K562 (cell line): ENCODE results near the gene CCM2. TPM values are rescaled to one million over a fixed set of nuclear protein-coding genes. Genes with fewer than 3 reads are reported as not detected.
A peak's percentile ranks its signal among the peaks of the same experiment; 100 is the strongest.

Experiments used
- ATAC-seq: fragments of 200-7000 bp; cut with Tn5 transposase; 3 replicates; pipeline ENCODE4 v1.9.1; 2020; ENCODE audit warnings: moderate library complexity
- BruUV-seq: library from RNA; stranded (reverse); fragments of 400-500 nt; replicated peaks from 2 replicates; lab custom pipeline; 2021; lab: Mats Ljungman, UMichigan
- CTCF ChIA-PET: fragments of 300-600 bp; formaldehyde crosslinking; extraction: SDS; loops from one replicate; lab custom pipeline; 2021; ENCODE audit warnings: low intra/inter-chr PET ratio; lab: Yijun Ruan, JAX
- POLR2A ChIA-PET: fragments of 300-600, 350-650 bp; sonication (Branson Sonifier 250); formaldehyde crosslinking; extraction: SDS; loops from one replicate; lab custom pipeline; 2021; ENCODE audit warnings: antibody characterized with exemption, inconsistent platforms; lab: Yijun Ruan, JAX
- DNase-seq, 4 experiments: peaks; one replicate each; pipeline versions ENCODE4 v3.0.0 to v3.0.0-alpha.2; 2011 to 2018; ENCODE audit warnings: low spot score in 3 of 4, mixed read lengths in 3 of 4; ENCODE audit errors: extremely low read depth in 1 of 4
- FAIRE-seq: peaks from 2 replicates; lab custom pipeline; 2011; peaks lifted over from hg19 to GRCh38; lab: Jason Lieb, UNC
- H2AFZ ChIP-seq: 2 replicates; pipeline ENCODE4 v1.6.0; 2011; ENCODE audit warnings: low read depth, low read length, control low read depth, inconsistent platforms
- H3K27ac ChIP-seq: fragments of 200-600 bp; 3 replicates; pipeline ENCODE4 v1.8.0; 2011; ENCODE audit warnings: low read depth, mild to moderate bottlenecking, control low read depth, inconsistent platforms, low read length, moderate library complexity, mixed read lengths; ENCODE audit errors: extremely low read depth
- H3K27me3 ChIP-seq, 2 experiments: fragments of 300-600 bp in 1 of 2; 2 replicates in 1 of 2; 3 replicates in 1 of 2; pipeline versions ENCODE4 v1.6.0 to v1.8.0; 2011; ENCODE audit warnings: inconsistent platforms in 2 of 2, low read length in 2 of 2, mild to moderate bottlenecking in 1 of 2, mixed read lengths in 1 of 2, moderate library complexity in 1 of 2; ENCODE audit not compliant: control insufficient read depth in 2 of 2, insufficient read depth in 2 of 2
- H3K36me3 ChIP-seq: fragments of 300-600 bp; 3 replicates; pipeline ENCODE4 v1.8.0; 2011; ENCODE audit warnings: mild to moderate bottlenecking, low read length, inconsistent platforms; ENCODE audit not compliant: control insufficient read depth, insufficient read depth
- H3K4me1 ChIP-seq, 2 experiments: fragments of 200-600 bp in 1 of 2; replicated peaks in 1 of 2; 2 replicates in 1 of 2; 3 replicates in 1 of 2; pipeline versions ENCODE4 v1.5.1 to v1.8.0; 2011; ENCODE audit warnings: inconsistent platforms in 2 of 2, low read length in 2 of 2, mild to moderate bottlenecking in 1 of 2, mixed read lengths in 1 of 2, moderate library complexity in 1 of 2; ENCODE audit not compliant: control insufficient read depth in 2 of 2, insufficient read depth in 2 of 2
- H3K4me2 ChIP-seq: 2 replicates; pipeline ENCODE4 v1.6.1; 2011; ENCODE audit warnings: low read length, control low read depth, inconsistent platforms, mixed read lengths; ENCODE audit not compliant: insufficient read depth
- H3K4me3 ChIP-seq: fragments of 200-600 bp; sonication (generic), shearing (Covaris generic); 2 replicates; pipeline ENCODE4 v1.5.1; 2016; ENCODE audit warnings: control low read depth, inconsistent platforms
- H3K79me2 ChIP-seq: fragments of 200-600 bp; 3 replicates; pipeline ENCODE4 v1.8.0; 2011; ENCODE audit warnings: low read length, inconsistent platforms; ENCODE audit not compliant: control insufficient read depth, insufficient read depth
- H3K9ac ChIP-seq, 2 experiments: 2 replicates each; pipeline versions ENCODE4 v1.6.0 to v1.6.1; 2011; ENCODE audit warnings: low read depth in 2 of 2, low read length in 2 of 2, control low read depth in 1 of 2, inconsistent platforms in 1 of 2, mild to moderate bottlenecking in 1 of 2, mixed read lengths in 1 of 2; ENCODE audit not compliant: insufficient read depth in 1 of 2
- H3K9me1 ChIP-seq: one replicate; pipeline ENCODE4 v1.6.0; 2011; ENCODE audit warnings: inconsistent platforms, mild to moderate bottlenecking, low read length, moderate library complexity; ENCODE audit not compliant: control insufficient read depth, insufficient read depth
- H3K9me3 ChIP-seq: replicated peaks from 2 replicates; pipeline ENCODE4 v1.5.1; 2011; ENCODE audit warnings: low read depth, low read length, inconsistent platforms; ENCODE audit not compliant: control insufficient read depth, insufficient read depth
- H4K20me1 ChIP-seq: replicated peaks from 2 replicates; pipeline ENCODE4 v1.6.1; 2011; ENCODE audit warnings: low read length, inconsistent platforms, mixed read lengths; ENCODE audit not compliant: control insufficient read depth, insufficient read depth
- CC2D1A ChIP-seq: fragments of 450-650 bp; IDR thresholded peaks from 2 replicates; pipeline ENCODE4 v1.6.1; 2017; ENCODE audit warnings: mild to moderate bottlenecking
- CCAR2 ChIP-seq: fragments of 200-400 bp; formaldehyde crosslinking; IDR thresholded peaks from 2 replicates; pipeline ENCODE4 v1.6.1; 2017; ENCODE audit warnings: mild to moderate bottlenecking, low read depth, low read length
- CGGBP1 ChIP-seq: fragments of 250-450 bp; sonication (Bioruptor Pico); IDR thresholded peaks from 2 replicates; pipeline ENCODE4 v1.9.0; 2021; ENCODE audit warnings: mild to moderate bottlenecking
- HMG20A ChIP-seq: fragments of 450-650 bp; formaldehyde crosslinking; conservative IDR thresholded peaks from 2 replicates; pipeline ENCODE4 v1.4.0; 2020; ENCODE audit warnings: mild to moderate bottlenecking, mixed read lengths
- MYC ChIP-seq, 2 experiments: fragments of 250-450 bp in 1 of 2; sonication (Bioruptor Pico) in 1 of 2; IDR thresholded peaks; 2 replicates each; pipeline versions ENCODE4 v1.5.1 to v1.6.1; 2012 to 2021; ENCODE audit warnings: low read depth in 2 of 2, borderline replicate concordance in 1 of 2, improper control_type of control experiment in 1 of 2, low read length in 1 of 2, mild to moderate bottlenecking in 1 of 2, moderate library complexity in 1 of 2
- ZBTB26 ChIP-seq: fragments of 450-650 bp; formaldehyde crosslinking; IDR thresholded peaks from 2 replicates; pipeline ENCODE4 v1.4.0; 2022; ENCODE audit warnings: missing genetic modification characterization
- ZNF140 ChIP-seq: fragments of 250-450 bp; sonication (Bioruptor Pico); IDR thresholded peaks from 2 replicates; pipeline ENCODE4 v1.8.0; 2021; ENCODE audit warnings: moderate library complexity, mild to moderate bottlenecking, inconsistent platforms
- ZNF143 ChIP-seq: sonication (generic); formaldehyde crosslinking; IDR thresholded peaks from 2 replicates; pipeline ENCODE4 v1.9.0; 2022; ENCODE audit warnings: mild to moderate bottlenecking, missing genetic modification reagents
- ZNF175 ChIP-seq: fragments of 200-800 bp; sonication (Bioruptor generic); IDR thresholded peaks from 2 replicates; pipeline ENCODE4 v1.6.1; 2016; ENCODE audit warnings: low read depth, mild to moderate bottlenecking, missing genetic modification characterization, missing compliant biosample characterization
- ZNF311 ChIP-seq: fragments of 250-450 bp; sonication (Bioruptor Pico); IDR thresholded peaks from 2 replicates; pipeline ENCODE4 v1.4.0; 2020; ENCODE audit warnings: mild to moderate bottlenecking, moderate library complexity
- ZNF431 ChIP-seq: sonication (generic); formaldehyde crosslinking; IDR thresholded peaks from 2 replicates; pipeline ENCODE4 v1.8.0; 2022; ENCODE audit warnings: mild to moderate bottlenecking, missing genetic modification reagents
- WGBS: fragments of 100-300 bp; shearing (Covaris generic); methylation state at CpG from one replicate; pipeline ENCODE4 v1.1.6; 2016; ENCODE audit warnings: low coverage, mixed read lengths; ENCODE audit not compliant: insufficient coverage; ENCODE audit errors: missing lambda C conversion rate; 5-methylcytosine and 5-hydroxymethylcytosine counted together
- in situ Hi-C: fragments of 300-500 bp; cut with MboI; formaldehyde crosslinking; loops from 4 replicates; pipeline ENCODE4 v1.15.0; 2018; ENCODE audit warnings: inconsistent platforms, mixed read lengths
- intact Hi-C: fragments of 100-400 bp; cut with micrococcal nuclease; formaldehyde crosslinking; loops from 2 replicates; pipeline ENCODE4 v1.14.2; 2022
- polyA plus RNA-seq, 8 experiments: library from polyadenylated mRNA; depleted of rRNA in 4 of 8; stranded (reverse) in 5 of 8; unstranded in 3 of 8; fragments of >200 nt; fragmentation: Nextera tagmentation in 2 of 8; fragmentation: Illumina TruSeq in 1 of 8; extraction: Ambion mirVana in 2 of 8; extraction: Trizol in 1 of 8; gene quantifications; 2 replicates each; pipeline versions ENCODE4 v1.2.1 to v1.2.3, GENCODE V29; 2011 to 2014; ENCODE audit warnings: inconsistent platforms in 1 of 8, missing spikeins in 1 of 8
- total RNA-seq, 7 experiments: library from RNA; depleted of rRNA in 6 of 7; stranded (reverse); fragments of >200 nt in 6 of 7; fragmentation: Illumina TruSeq in 2 of 7; extraction: Trizol in 2 of 7; gene quantifications; 2 replicates each; pipeline versions ENCODE4 v1.2.1 to v1.2.3, GENCODE V29; 2011 to 2021; ENCODE audit warnings: low replicate concordance in 1 of 7
- TF ChIP-seq, protein P1 (sequence below): fragments of 450-650 bp; formaldehyde crosslinking; conservative IDR thresholded peaks from 2 replicates; pipeline ENCODE4 v1.4.0; 2022; ENCODE audit warnings: mild to moderate bottlenecking, missing genetic modification characterization

CCM2 gene
- total and polyA plus RNA-seq, 9 of the 15 experiments (the other 6 are each of a cell fraction or from before 2014, with no cell fraction given), result 0.41 to 38.6 (median 25.9) TPM

- H3K36me3 ChIP-seq, result peaks cover 38% of the 10 kb centered on the region; the same call in 2 of the 3 replicates
Observed at GRCh38 chr7:45027774-45028114, 27.7 kb downstream of the CCM2 start.

DNA sequence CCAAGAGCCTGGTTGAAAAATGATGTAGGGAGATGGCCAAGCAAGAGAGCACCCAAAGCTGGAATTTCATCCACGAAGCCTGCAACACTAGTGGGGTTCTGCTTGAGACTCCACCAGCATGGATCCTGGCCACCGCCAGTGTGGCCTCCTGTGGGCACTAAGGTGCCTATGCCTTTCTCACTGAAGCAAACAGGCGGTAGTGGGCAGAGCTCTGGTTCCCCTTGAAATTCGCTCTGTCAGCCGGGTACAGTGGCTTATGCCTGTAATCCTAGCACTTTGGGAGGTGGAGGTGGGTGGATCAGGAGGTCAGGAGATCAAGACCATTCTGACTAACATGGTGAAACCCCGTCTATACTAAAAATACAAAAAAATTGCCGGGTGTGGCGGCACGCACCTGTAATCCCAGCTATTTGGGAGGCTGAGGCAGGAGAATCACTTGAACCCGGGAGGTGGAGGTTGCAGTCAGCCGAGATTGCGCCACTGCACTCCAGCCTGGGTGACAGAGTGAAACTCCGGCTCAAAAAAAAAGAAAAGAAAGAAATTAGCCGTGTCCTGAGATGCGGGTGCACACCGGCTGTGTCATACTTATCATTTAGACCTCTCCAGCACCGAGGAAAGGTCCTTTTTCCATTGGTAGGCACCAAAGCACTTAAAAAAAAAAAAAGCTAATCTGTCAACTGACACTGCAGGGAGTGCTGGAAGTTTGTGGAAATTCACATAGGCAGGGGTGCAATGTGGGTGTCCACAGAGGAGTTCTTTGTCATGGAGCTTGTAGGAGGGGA is 28.3 kb downstream of the CCM2 start:
- BruUV-seq, result no TSS peak
- FAIRE-seq, result no peak
- in situ Hi-C loops, result no loop called here
- Histone ChIP-seq H3K9me3 (no peaks in the 10 kb centered on the region), H3K4me3 (no peak overlapping the region), H3K27ac (no peak overlapping the region), H3K9me1 (no peaks in the 10 kb centered on the region), H3K9ac (no peak overlapping the region), H3K27me3 (no peaks in the 10 kb centered on the region), H4K20me1 (no peaks in the 10 kb centered on the region), H3K79me2 (peaks cover 75% of the 10 kb centered on the region), H3K4me1 (peaks cover 6 to 9% of the 10 kb centered on the region in 2 experiments; a peak in 3 of 5 replicates), H2AFZ (no peak overlapping the region), H3K36me3 (peaks cover 38% of the 10 kb centered on the region; the same call in 2 of the 3 replicates), H3K4me2 (no peak overlapping the region)
- CTCF ChIA-PET, result no interaction called here
- intact Hi-C loops, result no loop called here
- 91% methylated on average over 17 of the region's 17 CpGs for WGBS
- no peak for ATAC-seq
- POLR2A ChIA-PET, result interaction anchor here (0.6 to 1.6 kb wide), 5 partner anchors 11 to 144 kb away, joined by 3 read pairs; no protein-coding TSS in a partner anchor
- no peak for DNase-seq
- no peak for TF ChIP-seq ZBTB26
- no peak for TF ChIP-seq MYC (IDR thresholded peaks at IDR 0.05; ENCODE audit: low read depth, low read length)
- TF ChIP-seq MYC (CRISPR knock-in tag; IDR thresholded peaks at IDR 0.05; ENCODE audit: borderline replicate concordance, low read depth), result no peak
- no peak for TF ChIP-seq ZNF175 (CRISPR knock-in tag)
- TF ChIP-seq HMG20A (CRISPR knock-in tag), result no peak
- TF ChIP-seq, protein P1, sequence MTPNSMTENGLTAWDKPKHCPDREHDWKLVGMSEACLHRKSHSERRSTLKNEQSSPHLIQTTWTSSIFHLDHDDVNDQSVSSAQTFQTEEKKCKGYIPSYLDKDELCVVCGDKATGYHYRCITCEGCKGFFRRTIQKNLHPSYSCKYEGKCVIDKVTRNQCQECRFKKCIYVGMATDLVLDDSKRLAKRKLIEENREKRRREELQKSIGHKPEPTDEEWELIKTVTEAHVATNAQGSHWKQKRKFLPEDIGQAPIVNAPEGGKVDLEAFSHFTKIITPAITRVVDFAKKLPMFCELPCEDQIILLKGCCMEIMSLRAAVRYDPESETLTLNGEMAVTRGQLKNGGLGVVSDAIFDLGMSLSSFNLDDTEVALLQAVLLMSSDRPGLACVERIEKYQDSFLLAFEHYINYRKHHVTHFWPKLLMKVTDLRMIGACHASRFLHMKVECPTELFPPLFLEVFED (CRISPR knock-in tag), result no peak
- TF ChIP-seq ZNF143, result no peak

More at GRCh38 chr7:45027774-45028114, 27.7 kb downstream of the CCM2 start:
- H3K4me1 ChIP-seq, result peaks cover 6 to 9% of the 10 kb centered on the region in 2 experiments; a peak in 3 of 5 replicates
- FAIRE-seq (no peak), DNase-seq (no peak), ATAC-seq (no peak)
- no peak overlapping the region for H3K9ac ChIP-seq
- ChIA-PET POLR2A (interaction anchor here (0.8 to 1.6 kb wide), 2 partner anchors 12 kb away, joined by 3 read pairs; no protein-coding TSS in a partner anchor), CTCF (no interaction called here)
- H3K27me3 ChIP-seq, result no peaks in the 10 kb centered on the region
- H4K20me1 ChIP-seq, result no peaks in the 10 kb centered on the region
- no peak overlapping the region for H3K4me3 ChIP-seq
- no peaks in the 10 kb centered on the region for H3K9me3 ChIP-seq
- 94% methylated on average over 4 of the region's 4 CpGs for WGBS
- intact Hi-C loops, result no loop called here
- no peaks in the 10 kb centered on the region for H3K9me1 ChIP-seq
- H3K27ac ChIP-seq, result no peak overlapping the region
- TF ChIP-seq ZNF140 (no peak), CC2D1A (no peak), ZNF311 (CRISPR knock-in tag) (0 out of 2 replicates have a peak, but pooled peaks have one; percentile 9), CCAR2 (no peak), ZNF431 (CRISPR knock-in tag) (no peak), CGGBP1 (CRISPR knock-in tag) (no peak)
- H3K79me2 ChIP-seq, result peaks cover 73% of the 10 kb centered on the region
- no peak overlapping the region for H3K4me2 ChIP-seq
- in situ Hi-C loops, result no loop called here
- H2AFZ ChIP-seq, result no peak overlapping the region
- BruUV-seq, result no TSS peak
